Astrocyte (in vitro differentiated cells and primary cell): ENCODE results near the gene PCYT2. TPM values are rescaled to one million over a fixed set of nuclear protein-coding genes. Genes with fewer than 3 reads are reported as not detected.

Experiments used
- total RNA-seq: library from RNA; stranded (reverse); gene quantifications from 2 replicates; pipeline ENCODE4 v1.2.1, GENCODE V29; 2021

The PCYT2 gene
- total RNA-seq, 1 donor from 2014 or later: 31.6 TPM

Other genes starting within 250 kb of the PCYT2 start
- gene OXLD1, start 244.8 kb downstream of the PCYT2 start, total RNA-seq: 22.0 and 28.5 TPM in 2 replicates
- gene CCDC137, start 244.7 kb downstream of the PCYT2 start, total RNA-seq: 25.2 and 29.4 TPM in 2 replicates
- 38.6 and 40.4 TPM in 2 replicates for gene ARL16, start 227.6 kb downstream of the PCYT2 start, total RNA-seq
- gene HGS, start 227.4 kb downstream of the PCYT2 start, total RNA-seq: 106 and 122 TPM in 2 replicates
- gene MRPL12, start 208.0 kb downstream of the PCYT2 start, total RNA-seq: 69.9 and 71.3 TPM in 2 replicates
- gene SLC25A10, start 199.1 kb downstream of the PCYT2 start, total RNA-seq: 7.9 and 9.3 TPM in 2 replicates
- gene GCGR, start 107.2 kb downstream of the PCYT2 start, total RNA-seq: not detected in 2 replicates
- 106 and 113 TPM in 2 replicates for gene MCRIP1, start 78.1 kb downstream of the PCYT2 start, total RNA-seq
- 0.65 TPM in 1 of 2 replicates, not detected in the other for gene PPP1R27, start 76.3 kb downstream of the PCYT2 start, total RNA-seq
- 1,268 and 1,504 TPM in 2 replicates for gene P4HB, start 50.9 kb downstream of the PCYT2 start, total RNA-seq
- gene ARHGDIA, start 40.1 kb downstream of the PCYT2 start, total RNA-seq: 352 and 367 TPM in 2 replicates
- 86.4 and 110 TPM in 2 replicates for gene ALYREF, start 19.8 kb downstream of the PCYT2 start, total RNA-seq
- gene ANAPC11, start 19.7 kb downstream of the PCYT2 start, total RNA-seq: 104 and 113 TPM in 2 replicates
- gene NPB, start 9.2 kb downstream of the PCYT2 start, total RNA-seq: 2.0 and 2.7 TPM in 2 replicates
- 26.5 and 30.2 TPM in 2 replicates for gene SIRT7, start 6.8 kb upstream of the PCYT2 start, total RNA-seq
- gene MAFG, start 16.3 kb upstream of the PCYT2 start, total RNA-seq: 33.2 and 35.8 TPM in 2 replicates
- gene PYCR1, start 25.9 kb upstream of the PCYT2 start, total RNA-seq: 164 and 191 TPM in 2 replicates
- not detected in 2 replicates for gene MYADML2, start 35.8 kb upstream of the PCYT2 start, total RNA-seq
- 0.89 and 1.7 TPM in 2 replicates for gene NOTUM, start 49.8 kb upstream of the PCYT2 start, total RNA-seq
- gene ASPSCR1, start 66.2 kb upstream of the PCYT2 start, total RNA-seq: 23.6 and 25.5 TPM in 2 replicates
- 26.3 and 26.7 TPM in 2 replicates for gene CENPX, start 111.5 kb upstream of the PCYT2 start, total RNA-seq
- gene LRRC45, start 111.9 kb upstream of the PCYT2 start, total RNA-seq: 6.2 and 6.6 TPM in 2 replicates
- 40.5 and 41.3 TPM in 2 replicates for gene RAC3, start 120.3 kb upstream of the PCYT2 start, total RNA-seq
- 42.3 and 49.9 TPM in 2 replicates for gene DCXR, start 126.3 kb upstream of the PCYT2 start, total RNA-seq
- 40.2 and 41.9 TPM in 2 replicates for gene RFNG, start 140.4 kb upstream of the PCYT2 start, total RNA-seq
- gene GPS1, start 140.5 kb upstream of the PCYT2 start, total RNA-seq: 91.4 and 102 TPM in 2 replicates
- gene DUS1L, start 154.4 kb upstream of the PCYT2 start, total RNA-seq: 55.1 and 59.5 TPM in 2 replicates
- gene FASN, start 186.8 kb upstream of the PCYT2 start, total RNA-seq: 156 and 203 TPM in 2 replicates